Measurements from ENCODE around the gene NDFIP1.

Gene NDFIP1

GRCh38 chr5:142118155-142118686 is 9.6 kb downstream of the NDFIP1 start:
- Mint-ChIP-seq H3K4me1 (ENCODE audit: low read depth) (peaks cover 47% of the 10 kb centered on the region), H3K27me3 (ENCODE audit: low read depth) (no peaks in the 10 kb centered on the region), H3K9me3 (no peaks in the 10 kb centered on the region), H3K4me3 (no peak overlapping the region), H3K36me3 (ENCODE audit: low read depth) (peaks cover 43% of the 10 kb centered on the region), H3K27ac (no peak overlapping the region)
- DNase-seq (ENCODE audit: low spot score): no peak

GRCh38 chr5:142119051-142119625 is 10.6 kb downstream of the NDFIP1 start:
- Mint-ChIP-seq H3K4me1 (ENCODE audit: low read depth) (peaks cover 43% of the 10 kb centered on the region), H3K9me3 (no peaks in the 10 kb centered on the region), H3K27ac (no peak overlapping the region), H3K4me3 (no peak overlapping the region), H3K27me3 (ENCODE audit: low read depth) (no peaks in the 10 kb centered on the region), H3K36me3 (ENCODE audit: low read depth) (peaks cover 45% of the 10 kb centered on the region)
- DNase-seq (ENCODE audit: low spot score): no peak

GRCh38 chr5:142120247-142120935 is 11.8 kb downstream of the NDFIP1 start:
- Mint-ChIP-seq H3K27me3 (ENCODE audit: low read depth) (no peaks in the 10 kb centered on the region), H3K4me3 (peak overlapping the region; percentile 56), H3K9me3 (no peaks in the 10 kb centered on the region), H3K36me3 (ENCODE audit: low read depth) (peaks cover 55% of the 10 kb centered on the region), H3K27ac (peak overlapping the region; percentile 56), H3K4me1 (ENCODE audit: low read depth) (peaks cover 44% of the 10 kb centered on the region)
- no peak for DNase-seq (ENCODE audit: low spot score)

GRCh38 chr5:142122121-142122520 is 13.5 kb downstream of the NDFIP1 start:
- peaks cover 64% of the 10 kb centered on the region for H3K36me3 Mint-ChIP-seq (ENCODE audit: low read depth)
- H3K27ac Mint-ChIP-seq: no peak overlapping the region

GRCh38 chr5:142125378-142125777 is 16.8 kb downstream of the NDFIP1 start:
- Mint-ChIP-seq H3K9me3 (peaks cover 4% of the 10 kb centered on the region), H3K4me3 (no peak overlapping the region), H3K27ac (no peak overlapping the region), H3K36me3 (ENCODE audit: low read depth) (peaks cover 51% of the 10 kb centered on the region), H3K27me3 (ENCODE audit: low read depth) (no peaks in the 10 kb centered on the region), H3K4me1 (ENCODE audit: low read depth) (peaks cover 47% of the 10 kb centered on the region)
- no peak for DNase-seq (ENCODE audit: low spot score)

More at GRCh38 chr5:142122121-142122520, 13.5 kb downstream of the NDFIP1 start:
- Mint-ChIP-seq H3K9me3 (peaks cover 4% of the 10 kb centered on the region), H3K4me1 (ENCODE audit: low read depth) (peaks cover 43% of the 10 kb centered on the region), H3K4me3 (no peak overlapping the region), H3K27me3 (ENCODE audit: low read depth) (no peaks in the 10 kb centered on the region)
- DNase-seq (ENCODE audit: low spot score): no peak

GRCh38 chr5:142125963-142126362 is 17.4 kb downstream of the NDFIP1 start:
- H3K36me3 Mint-ChIP-seq (ENCODE audit: low read depth): peaks cover 51% of the 10 kb centered on the region
- no peaks in the 10 kb centered on the region for H3K27me3 Mint-ChIP-seq (ENCODE audit: low read depth)
- no peak overlapping the region for H3K4me3 Mint-ChIP-seq
- H3K27ac Mint-ChIP-seq: no peak overlapping the region
- no peak for DNase-seq (ENCODE audit: low spot score)
- H3K4me1 Mint-ChIP-seq (ENCODE audit: low read depth): peaks cover 44% of the 10 kb centered on the region
- H3K9me3 Mint-ChIP-seq: peaks cover 4% of the 10 kb centered on the region

- peaks cover 34% of the 10 kb centered on the region for H3K4me1 Mint-ChIP-seq (ENCODE audit: low read depth)
- peaks cover 37% of the 10 kb centered on the region for H3K36me3 Mint-ChIP-seq (ENCODE audit: low read depth)
- peaks cover 4% of the 10 kb centered on the region for H3K9me3 Mint-ChIP-seq
- peak overlapping the region; percentile 69 for H3K27ac Mint-ChIP-seq
- peak overlapping the region; percentile 58 for H3K4me3 Mint-ChIP-seq
- DNase-seq (ENCODE audit: low spot score): no peak
- H3K27me3 Mint-ChIP-seq (ENCODE audit: low read depth): no peaks in the 10 kb centered on the region
These were observed 20.2 kb downstream of the NDFIP1 start for GRCh38 chr5:142128675-142129208.

GRCh38 chr5:142129446-142130066 is 21.0 kb downstream of the NDFIP1 start:
- Mint-ChIP-seq H3K4me1 (ENCODE audit: low read depth) (peaks cover 30% of the 10 kb centered on the region), H3K9me3 (peaks cover 4% of the 10 kb centered on the region), H3K4me3 (no peak overlapping the region), H3K27ac (no peak overlapping the region), H3K27me3 (ENCODE audit: low read depth) (no peaks in the 10 kb centered on the region), H3K36me3 (ENCODE audit: low read depth) (peaks cover 29% of the 10 kb centered on the region)
- DNase-seq (ENCODE audit: low spot score): no peak

GRCh38 chr5:142131394-142131793 is 22.8 kb downstream of the NDFIP1 start:
- Mint-ChIP-seq H3K27me3 (ENCODE audit: low read depth) (no peaks in the 10 kb centered on the region), H3K36me3 (ENCODE audit: low read depth) (peaks cover 27% of the 10 kb centered on the region)

GRCh38 chr5:142132916-142133315 is 24.3 kb downstream of the NDFIP1 start:
- Mint-ChIP-seq H3K4me1 (ENCODE audit: low read depth) (peaks cover 20% of the 10 kb centered on the region), H3K9me3 (no peaks in the 10 kb centered on the region), H3K36me3 (ENCODE audit: low read depth) (peaks cover 25% of the 10 kb centered on the region), H3K27ac (no peak overlapping the region), H3K27me3 (ENCODE audit: low read depth) (no peaks in the 10 kb centered on the region), H3K4me3 (no peak overlapping the region)
- DNase-seq (ENCODE audit: low spot score): no peak

More at GRCh38 chr5:142131394-142131793, 22.8 kb downstream of the NDFIP1 start:
- H3K27ac Mint-ChIP-seq: no peak overlapping the region
- no peak overlapping the region for H3K4me3 Mint-ChIP-seq
- no peak for DNase-seq (ENCODE audit: low spot score)
- H3K9me3 Mint-ChIP-seq: no peaks in the 10 kb centered on the region
- H3K4me1 Mint-ChIP-seq (ENCODE audit: low read depth): peaks cover 31% of the 10 kb centered on the region

- Mint-ChIP-seq H3K27me3 (ENCODE audit: low read depth) (no peaks in the 10 kb centered on the region), H3K27ac (no peak overlapping the region), H3K4me3 (no peak overlapping the region), H3K9me3 (no peaks in the 10 kb centered on the region), H3K4me1 (ENCODE audit: low read depth) (peaks cover 16% of the 10 kb centered on the region), H3K36me3 (ENCODE audit: low read depth) (peaks cover 24% of the 10 kb centered on the region)
- DNase-seq (ENCODE audit: low spot score): no peak
These were observed 25.0 kb downstream of the NDFIP1 start for GRCh38 chr5:142133330-142134206.

- no peak overlapping the region for H3K27ac Mint-ChIP-seq
- peaks cover 8% of the 10 kb centered on the region for H3K4me1 Mint-ChIP-seq (ENCODE audit: low read depth)
- no peaks in the 10 kb centered on the region for H3K27me3 Mint-ChIP-seq (ENCODE audit: low read depth)
- no peak for DNase-seq (ENCODE audit: low spot score)
- peaks cover 24% of the 10 kb centered on the region for H3K36me3 Mint-ChIP-seq (ENCODE audit: low read depth)
- no peak overlapping the region for H3K4me3 Mint-ChIP-seq
- no peaks in the 10 kb centered on the region for H3K9me3 Mint-ChIP-seq
These were observed 25.9 kb downstream of the NDFIP1 start for GRCh38 chr5:142134331-142135010.

GRCh38 chr5:142141463-142141862 is 32.9 kb downstream of the NDFIP1 start:
- Mint-ChIP-seq H3K27me3 (ENCODE audit: low read depth) (no peaks in the 10 kb centered on the region), H3K4me1 (ENCODE audit: low read depth) (peaks cover 2% of the 10 kb centered on the region), H3K27ac (peak overlapping the region; percentile 49), H3K9me3 (no peaks in the 10 kb centered on the region), H3K4me3 (no peak overlapping the region), H3K36me3 (ENCODE audit: low read depth) (peaks cover 31% of the 10 kb centered on the region)
- DNase-seq (ENCODE audit: low spot score): no peak

All from T-helper 2 cell treated with Interferon-gamma antibody and Interleukin-4, amounts not matched to agents 5 μg/mL and 100 μg/mL, for 36 hours (primary cell).